GM12874 (cell line): ENCODE data around the gene GOLGA2.

Source experiments
- CTCF ChIP-seq: IDR thresholded peaks from 2 replicates; pipeline ENCODE4 v1.5.1; 2011; ENCODE audit warnings: low read depth, mild to moderate bottlenecking, control low read depth, low read length, moderate library complexity; ENCODE audit not compliant: insufficient read depth

GOLGA2 gene

GRCh38 chr9:128258326-128258725, 17.5 kb downstream of the GOLGA2 start:
- TF ChIP-seq CTCF, result no peak

- TF ChIP-seq CTCF, result no peak
Measured at GRCh38 chr9:128257907-128258306, 17.9 kb downstream of the GOLGA2 start.

- no peak for TF ChIP-seq CTCF
Measured at GRCh38 chr9:128257086-128257825, 18.6 kb downstream of the GOLGA2 start.

- TF ChIP-seq CTCF, result peak; percentile 94
Measured at GRCh38 chr9:128254855-128255759, 20.7 kb downstream of the GOLGA2 start.

- no peak for TF ChIP-seq CTCF
Measured at GRCh38 chr9:128254362-128254761, 21.4 kb downstream of the GOLGA2 start.

- no peak for TF ChIP-seq CTCF
Measured at GRCh38 chr9:128253991-128254346, 21.8 kb downstream of the GOLGA2 start.

GRCh38 chr9:128253140-128253990, 22.4 kb downstream of the GOLGA2 start:
- no peak for TF ChIP-seq CTCF
